Activated CD4-positive, alpha-beta memory T cell treated with anti-CD3 and anti-CD28 coated beads, Interleukin-2, amount 10 ng/mL, durations not matched to agents 7 days and 5 days (primary cell): Measurements from ENCODE around the gene CSMD2. TPM values are rescaled to one million over a fixed set of nuclear protein-coding genes. Genes with fewer than 3 reads are reported as not detected.
"Not testable (repeated sequence)": the region's sequence is repeated elsewhere in the genome, so short reads cannot be mapped to it uniquely, and the experiment has no call there.

Experiments used
- CTCF ChIA-PET: fragments of 350-600 bp; sonication (Branson Sonifier 250); formaldehyde crosslinking; loops from one replicate; lab custom pipeline; 2021; ENCODE audit warnings: antibody characterized with exemption, inconsistent platforms; lab: Charles Lee
- POLR2A ChIA-PET: fragments of 350-600 bp; sonication (Branson Sonifier 250); formaldehyde crosslinking; loops from one replicate; lab custom pipeline; 2021; ENCODE audit warnings: antibody characterized with exemption; lab: Charles Lee
- DNase-seq: peaks from one replicate; pipeline ENCODE4 v3.0.0-alpha.2; 2020
- H3K27ac Mint-ChIP-seq: one replicate; pipeline ENCODE4 v1.8.0; 2021; ENCODE audit warnings: mild to moderate bottlenecking, mixed read lengths
- H3K27me3 Mint-ChIP-seq: one replicate; pipeline ENCODE4 v1.8.0; 2021; ENCODE audit warnings: mixed read lengths
- H3K36me3 Mint-ChIP-seq: one replicate; pipeline ENCODE4 v1.8.0; 2021; ENCODE audit warnings: low read depth, mixed read lengths
- H3K4me1 Mint-ChIP-seq: one replicate; pipeline ENCODE4 v1.8.0; 2021; ENCODE audit warnings: mixed read lengths
- H3K4me3 Mint-ChIP-seq: one replicate; pipeline ENCODE4 v1.8.0; 2021; ENCODE audit warnings: mild to moderate bottlenecking, mixed read lengths
- H3K9me3 Mint-ChIP-seq: one replicate; pipeline ENCODE4 v1.8.0; 2021; ENCODE audit warnings: mixed read lengths
- total RNA-seq, 2 experiments: library from RNA; stranded (reverse); gene quantifications; one replicate each; pipeline ENCODE4 v1.2.3, GENCODE V29; 2021

Gene CSMD2
- total RNA-seq: not detected

DNA sequence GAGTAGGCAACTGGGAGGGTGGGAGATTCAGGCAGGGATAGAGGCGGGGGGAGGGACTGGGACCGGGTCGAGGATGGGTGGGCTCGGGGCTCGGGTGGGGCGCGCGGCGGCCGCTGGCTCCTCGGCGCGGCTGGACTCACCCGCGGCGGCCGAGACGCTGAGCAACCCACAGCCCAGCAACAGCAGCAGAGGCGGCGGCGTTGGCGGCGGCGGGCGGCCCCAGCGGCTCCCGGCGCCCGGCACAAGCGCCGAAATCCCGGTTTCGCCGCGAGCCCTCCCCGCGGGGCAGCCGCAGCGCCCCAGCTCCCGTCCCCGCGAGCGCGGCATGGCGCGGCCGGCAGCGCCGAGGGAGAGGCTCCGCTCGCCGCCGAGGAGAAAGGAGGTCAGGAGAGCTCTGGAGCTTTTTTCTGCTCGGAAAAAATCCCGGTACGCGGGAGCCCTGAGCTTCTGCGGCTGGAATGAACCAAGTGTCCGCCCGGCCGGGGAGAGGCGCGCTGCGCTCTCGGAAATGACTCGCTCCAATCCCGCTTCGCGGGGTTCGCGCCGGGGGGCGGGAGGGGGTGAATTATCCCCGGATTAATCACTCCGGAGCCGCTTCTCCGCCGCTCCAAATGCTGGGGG, at the start of gene CSMD2:
Gene CSMD2, minus strand, starts transcription at position 460 of the 621 bp plus-strand sequence. Its CDS starts 133 bp downstream, at position 327.
- Mint-ChIP-seq H3K27me3 (peaks cover 59% of the 10 kb centered on the region), H3K27ac (no peak within 1 kb of the TSS), H3K36me3 (no peaks in the 10 kb centered on the region), H3K4me3 (no peak within 1 kb of the TSS), H3K9me3 (no peaks in the 10 kb centered on the region), H3K4me1 (peaks cover 7% of the 10 kb centered on the region)
- DNase-seq: no peak
- ChIA-PET POLR2A (interaction anchor here (0.8 kb wide), 1 partner anchor 12 kb away, joined by 3 read pairs; the partner anchor contains the start of gene C1orf94), CTCF (no interaction called here)

DNA sequence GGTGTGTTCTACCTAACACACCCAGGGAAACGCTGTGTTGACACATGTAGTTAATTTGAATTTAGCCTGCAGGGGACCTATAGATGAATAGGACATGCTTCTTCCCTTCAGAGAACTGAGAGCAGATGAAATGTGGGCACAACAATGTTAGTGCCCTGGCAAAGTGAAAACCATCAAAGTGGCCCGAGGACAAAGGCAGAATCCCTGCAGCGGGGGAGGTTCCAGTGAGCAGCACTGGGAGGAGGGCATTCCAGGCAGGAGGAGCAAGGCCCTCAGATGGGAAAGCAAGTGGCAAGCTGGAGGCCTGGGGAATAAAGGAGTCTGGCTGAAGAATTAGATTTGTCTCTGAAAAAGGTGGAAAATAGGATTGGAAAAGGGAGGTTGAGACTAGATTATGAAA, 48.9 kb upstream of the CSMD2 start:
- H3K36me3 Mint-ChIP-seq: no peaks in the 10 kb centered on the region
- no peak overlapping the region for H3K4me3 Mint-ChIP-seq
- H3K4me1 Mint-ChIP-seq: no peaks in the 10 kb centered on the region
- no peaks in the 10 kb centered on the region for H3K27me3 Mint-ChIP-seq
- ChIA-PET POLR2A (no interaction called here), CTCF (no interaction called here)
- H3K9me3 Mint-ChIP-seq: no peaks in the 10 kb centered on the region
- H3K27ac Mint-ChIP-seq: no peak overlapping the region
- DNase-seq: no peak

DNA sequence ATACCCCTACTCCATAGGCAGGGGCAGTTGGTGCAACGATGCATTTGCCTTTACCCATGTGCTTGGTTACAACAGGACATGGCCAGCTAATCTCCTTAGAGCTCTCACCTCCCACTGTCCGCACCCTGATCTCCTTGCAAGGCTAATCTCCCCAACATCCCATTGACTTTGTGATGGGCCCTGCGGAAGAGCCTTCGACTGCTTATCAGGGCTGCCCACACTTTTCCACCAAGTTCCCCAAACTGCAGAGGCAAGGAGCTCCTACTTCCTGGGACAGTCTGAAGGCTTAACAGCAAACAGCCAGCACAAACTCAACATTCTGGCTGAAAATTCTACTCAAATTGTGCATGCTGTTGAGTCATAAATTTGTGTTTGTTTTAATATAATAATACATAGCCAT, 47.6 kb upstream of the CSMD2 start:
- Mint-ChIP-seq H3K4me3 (no peak overlapping the region), H3K9me3 (no peaks in the 10 kb centered on the region), H3K27ac (no peak overlapping the region), H3K27me3 (no peaks in the 10 kb centered on the region), H3K36me3 (no peaks in the 10 kb centered on the region), H3K4me1 (no peaks in the 10 kb centered on the region)
- DNase-seq: no peak
- POLR2A ChIA-PET: no interaction called here
- CTCF ChIA-PET: no interaction called here

- H3K9me3 Mint-ChIP-seq: no peaks in the 10 kb centered on the region
- H3K4me3 Mint-ChIP-seq: no peak overlapping the region
- H3K4me1 Mint-ChIP-seq: no peaks in the 10 kb centered on the region
- CTCF ChIA-PET: no interaction called here
- H3K27ac Mint-ChIP-seq: no peak overlapping the region
- POLR2A ChIA-PET: no interaction called here
- H3K27me3 Mint-ChIP-seq: no peaks in the 10 kb centered on the region
- DNase-seq: no peak
- no peaks in the 10 kb centered on the region for H3K36me3 Mint-ChIP-seq
These were observed 34.9 kb upstream of the CSMD2 start for GRCh38 chr1:34199927-34200326.

DNA sequence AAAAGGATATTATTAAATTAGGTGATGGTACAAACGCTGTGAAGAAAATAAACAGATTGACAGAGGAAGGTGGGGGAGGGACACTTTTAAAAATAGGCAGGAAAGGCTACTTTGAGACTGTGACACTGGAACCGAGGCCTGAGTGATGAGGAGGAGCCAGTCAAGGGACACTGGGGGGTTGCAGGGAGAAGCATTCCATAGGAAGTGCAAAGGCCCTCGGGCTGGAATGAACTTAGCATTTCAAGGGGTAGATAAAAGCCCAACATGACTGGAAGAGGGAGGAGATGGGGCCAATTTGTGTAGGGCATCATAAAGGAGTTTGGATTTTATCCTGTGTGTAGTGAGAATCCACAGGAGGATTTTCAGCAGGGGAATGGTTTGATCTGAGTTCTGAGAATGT, 27.6 kb upstream of the CSMD2 start:
- no peak for DNase-seq
- Mint-ChIP-seq H3K27ac (no peak overlapping the region), H3K27me3 (peaks cover 2% of the 10 kb centered on the region), H3K36me3 (no peaks in the 10 kb centered on the region), H3K9me3 (peaks cover 11% of the 10 kb centered on the region), H3K4me1 (no peaks in the 10 kb centered on the region), H3K4me3 (no peak overlapping the region)
- ChIA-PET POLR2A (no interaction called here), CTCF (no interaction called here)

GRCh38 chr1:34190692-34191091, 25.7 kb upstream of the CSMD2 start:
- Mint-ChIP-seq H3K4me3 (no peak overlapping the region), H3K9me3 (peaks cover 11% of the 10 kb centered on the region), H3K27ac (no peak overlapping the region), H3K36me3 (no peaks in the 10 kb centered on the region), H3K27me3 (peaks cover 2% of the 10 kb centered on the region), H3K4me1 (no peaks in the 10 kb centered on the region)
- DNase-seq: no peak
- ChIA-PET POLR2A (no interaction called here), CTCF (no interaction called here)

DNA sequence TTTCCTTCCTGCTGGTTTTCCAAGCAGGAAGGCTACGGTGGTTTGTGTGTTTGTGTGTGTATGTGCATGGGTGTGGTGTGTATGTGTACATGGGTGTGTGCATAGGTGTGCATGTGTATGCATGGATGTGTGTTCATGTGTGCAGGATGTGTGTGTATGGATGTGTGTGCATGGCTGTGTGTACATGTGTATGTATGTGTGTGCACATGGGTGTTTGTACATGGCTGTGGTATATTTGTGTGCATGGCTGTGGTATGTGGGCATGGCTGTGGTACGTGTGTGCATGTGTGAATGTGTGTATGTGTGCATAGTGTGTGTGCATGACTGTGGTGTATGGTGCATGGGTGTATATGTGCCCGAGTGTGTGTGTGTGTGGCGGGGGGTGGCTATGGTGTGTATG, 24.0 kb upstream of the CSMD2 start:
- no peak for DNase-seq
- Mint-ChIP-seq H3K27me3 (peaks cover 2% of the 10 kb centered on the region), H3K4me1 (no peaks in the 10 kb centered on the region), H3K27ac (no peak overlapping the region), H3K9me3 (peaks cover 11% of the 10 kb centered on the region), H3K36me3 (no peaks in the 10 kb centered on the region), H3K4me3 (no peak overlapping the region)
- ChIA-PET POLR2A (no interaction called here), CTCF (no interaction called here)

- Mint-ChIP-seq H3K27me3 (peaks cover 2% of the 10 kb centered on the region), H3K36me3 (no peaks in the 10 kb centered on the region), H3K27ac (no peak overlapping the region), H3K9me3 (peaks cover 11% of the 10 kb centered on the region), H3K4me1 (no peaks in the 10 kb centered on the region), H3K4me3 (no peak overlapping the region)
- no peak for DNase-seq
- ChIA-PET CTCF (no interaction called here), POLR2A (no interaction called here)
These were observed 23.4 kb upstream of the CSMD2 start for GRCh38 chr1:34188418-34188817.

- H3K4me3 Mint-ChIP-seq: no peak overlapping the region
- no peak overlapping the region for H3K27ac Mint-ChIP-seq
- ChIA-PET CTCF (no interaction called here), POLR2A (no interaction called here)
- DNase-seq: no peak
- H3K27me3 Mint-ChIP-seq: peaks cover 2% of the 10 kb centered on the region
- H3K36me3 Mint-ChIP-seq: no peaks in the 10 kb centered on the region
- H3K4me1 Mint-ChIP-seq: no peaks in the 10 kb centered on the region
- H3K9me3 Mint-ChIP-seq: peaks cover 11% of the 10 kb centered on the region
These were observed 21.9 kb upstream of the CSMD2 start for GRCh38 chr1:34186741-34187494.

GRCh38 chr1:34183381-34183780, 18.4 kb upstream of the CSMD2 start:
- POLR2A ChIA-PET, H3K27ac Mint-ChIP-seq, CTCF ChIA-PET: not testable (repeated sequence)

GRCh38 chr1:34178072-34178471, 13.0 kb upstream of the CSMD2 start:
- ChIA-PET CTCF (no interaction called here), POLR2A (no interaction called here)
- no peak for DNase-seq
- Mint-ChIP-seq H3K4me3 (no peak overlapping the region), H3K4me1 (no peaks in the 10 kb centered on the region), H3K27me3 (peaks cover 11% of the 10 kb centered on the region), H3K9me3 (no peaks in the 10 kb centered on the region), H3K27ac (no peak overlapping the region), H3K36me3 (no peaks in the 10 kb centered on the region)

More at GRCh38 chr1:34183381-34183780, 18.4 kb upstream of the CSMD2 start:
- not testable (repeated sequence) for H3K4me1 Mint-ChIP-seq, DNase-seq, H3K36me3 Mint-ChIP-seq, H3K27me3 Mint-ChIP-seq, H3K4me3 Mint-ChIP-seq, H3K9me3 Mint-ChIP-seq

DNA sequence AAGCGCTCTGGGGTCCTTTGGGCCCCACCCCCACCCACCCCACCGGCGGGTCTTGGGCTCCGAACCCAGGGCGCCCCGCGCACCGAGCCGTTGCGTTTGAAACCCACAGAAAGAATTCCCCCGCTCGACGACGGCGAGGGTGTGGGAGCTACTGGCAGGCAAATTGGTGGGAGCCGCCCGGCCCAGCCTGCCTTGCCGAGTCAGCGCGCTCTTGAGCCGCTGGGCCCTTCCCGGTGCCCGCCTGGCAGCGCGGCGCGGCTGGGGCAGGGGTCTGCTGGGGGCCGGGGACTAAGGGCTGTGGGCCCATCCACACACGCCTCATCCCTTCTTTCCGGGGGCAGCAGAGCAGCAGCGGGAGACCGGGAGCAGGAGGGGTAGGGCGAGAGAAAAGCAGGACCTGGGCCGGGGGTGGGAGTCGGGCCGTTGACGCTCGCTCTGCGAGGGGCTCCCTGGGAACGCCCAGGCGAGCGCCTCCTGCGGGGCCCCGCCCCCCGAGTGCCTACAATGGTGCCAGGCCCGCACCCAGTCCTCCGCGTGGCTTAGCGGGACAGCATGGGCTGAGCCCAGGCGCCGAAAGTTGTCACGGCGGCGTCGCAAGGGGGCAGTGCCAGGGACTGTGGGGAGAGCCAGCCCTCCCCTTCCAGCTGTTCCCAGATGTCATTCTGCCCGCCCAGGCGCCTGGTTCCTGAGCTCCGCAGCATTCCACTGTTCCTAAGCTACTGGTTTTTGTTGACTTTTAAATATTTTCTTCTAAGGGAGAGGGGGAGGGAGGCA, 12.0 kb upstream of the CSMD2 start, which contains the start of gene C1orf94:
Gene C1orf94, plus strand, starts transcription at position 78 of the 774 bp plus-strand sequence. CDS start 883 bp downstream, outside the sequence.
- no peaks in the 10 kb centered on the region for H3K9me3 Mint-ChIP-seq
- H3K36me3 Mint-ChIP-seq: no peaks in the 10 kb centered on the region
- no peak within 1 kb of the TSS for H3K4me3 Mint-ChIP-seq
- DNase-seq: no peak
- ChIA-PET CTCF (no interaction called here), POLR2A (interaction anchor here (1.1 kb wide), 1 partner anchor 12 kb away, joined by 3 read pairs; the partner anchor contains the start of gene CSMD2)
- no peaks in the 10 kb centered on the region for H3K4me1 Mint-ChIP-seq
- H3K27ac Mint-ChIP-seq: no peak within 1 kb of the TSS
- H3K27me3 Mint-ChIP-seq: peaks cover 11% of the 10 kb centered on the region

- ChIA-PET POLR2A (no interaction called here), CTCF (no interaction called here)
- DNase-seq: no peak
- Mint-ChIP-seq H3K9me3 (no peaks in the 10 kb centered on the region), H3K27ac (no peak overlapping the region), H3K4me3 (no peak overlapping the region), H3K36me3 (no peaks in the 10 kb centered on the region), H3K27me3 (peaks cover 11% of the 10 kb centered on the region), H3K4me1 (no peaks in the 10 kb centered on the region)
These were observed 10.7 kb upstream of the CSMD2 start for GRCh38 chr1:34175744-34176143.
